HFFc6 (cell line): ENCODE measurements around the gene MTRF1. TPM values are rescaled to one million over a fixed set of nuclear protein-coding genes. Genes with fewer than 3 reads are reported as not detected.
"Not testable (repeated sequence)": the region's sequence is repeated elsewhere in the genome, so short reads cannot be mapped to it uniquely, and the experiment has no call there.

Experiments used
- DNase-seq: peaks from one replicate; pipeline ENCODE4 v3.0.0-alpha.2; 2018
- H3K27ac Mint-ChIP-seq: 2 replicates; pipeline ENCODE4 v1.8.0; 2020; ENCODE audit warnings: mild to moderate bottlenecking, mixed read lengths
- H3K27me3 Mint-ChIP-seq: 2 replicates; pipeline ENCODE4 v1.8.0; 2021; ENCODE audit warnings: mild to moderate bottlenecking, moderate library complexity, mixed read lengths; ENCODE audit not compliant: insufficient read depth
- H3K36me3 Mint-ChIP-seq: 2 replicates; pipeline ENCODE4 v1.8.0; 2021; ENCODE audit warnings: low read depth, mixed read lengths
- H3K4me1 Mint-ChIP-seq: 2 replicates; pipeline ENCODE4 v1.8.0; 2020; ENCODE audit warnings: low read depth, mixed read lengths
- H3K4me3 Mint-ChIP-seq: 2 replicates; pipeline ENCODE4 v1.8.0; 2020; ENCODE audit warnings: mild to moderate bottlenecking, moderate library complexity, mixed read lengths
- H3K9me3 Mint-ChIP-seq: 2 replicates; pipeline ENCODE4 v1.8.0; 2020; ENCODE audit warnings: mild to moderate bottlenecking, mixed read lengths
- CTCF ChIP-seq: fragments of 200-600 bp; sonication (generic); IDR thresholded peaks from 2 replicates; pipeline ENCODE4 v1.5.0; 2021; ENCODE audit warnings: antibody characterized with exemption, mild to moderate bottlenecking
- total RNA-seq, 6 experiments: library from RNA; stranded (reverse); fragmentation: NEBNext Ultra II Directional; extraction: Animal tissue kit (Norgen Biotek cat#: 25700); gene quantifications; 2 replicates in 1 of 6; 3 replicates in 5 of 6; pipeline ENCODE4 v1.2.3, GENCODE V29; 2021

MTRF1 gene
- total RNA-seq, 6 experiments from 2014 or later: 6.7 to 10.9 (median 9.3) TPM

- Mint-ChIP-seq H3K9me3 (peaks cover 16% of the 10 kb centered on the region; the same call in 1 of the 2 replicates), H3K36me3 (peaks cover 25% of the 10 kb centered on the region), H3K4me1 (peaks cover 30% of the 10 kb centered on the region), H3K27ac (no peak overlapping the region), H3K4me3 (no peak overlapping the region), H3K27me3 (peaks cover 3% of the 10 kb centered on the region; the same call in 1 of the 2 replicates)
- DNase-seq: no peak
- TF ChIP-seq CTCF: no peak
Measured at GRCh38 chr13:41289463-41289881, 26.1 kb upstream of the MTRF1 start.

- TF ChIP-seq CTCF: no peak
Measured at GRCh38 chr13:41286370-41286769, 23.0 kb upstream of the MTRF1 start.

GRCh38 chr13:41284512-41285288, 21.3 kb upstream of the MTRF1 start:
- H3K4me1 Mint-ChIP-seq: peaks cover 35% of the 10 kb centered on the region
- H3K9me3 Mint-ChIP-seq: peaks cover 8% of the 10 kb centered on the region; the same call in 1 of the 2 replicates
- peaks cover 3% of the 10 kb centered on the region; the same call in 1 of the 2 replicates for H3K27me3 Mint-ChIP-seq
- no peak for TF ChIP-seq CTCF
- peaks cover 18% of the 10 kb centered on the region for H3K36me3 Mint-ChIP-seq
- H3K4me3 Mint-ChIP-seq: peak overlapping the region; percentile 37
- peak; percentile 97 for DNase-seq
- H3K27ac Mint-ChIP-seq: peak overlapping the region; percentile 81

More at GRCh38 chr13:41286370-41286769, 23.0 kb upstream of the MTRF1 start:
- no peak for DNase-seq
- Mint-ChIP-seq H3K9me3 (peaks cover 8% of the 10 kb centered on the region; the same call in 1 of the 2 replicates), H3K27me3 (peaks cover 3% of the 10 kb centered on the region; the same call in 1 of the 2 replicates), H3K36me3 (peaks cover 19% of the 10 kb centered on the region), H3K27ac (no peak overlapping the region), H3K4me3 (no peak overlapping the region), H3K4me1 (peaks cover 35% of the 10 kb centered on the region)

- no peak for DNase-seq
- Mint-ChIP-seq H3K27ac (no peak overlapping the region), H3K9me3 (peaks cover 7% of the 10 kb centered on the region; the same call in 1 of the 2 replicates), H3K4me3 (no peak overlapping the region), H3K36me3 (peaks cover 8% of the 10 kb centered on the region; the same call in 1 of the 2 replicates), H3K27me3 (peaks cover 2% of the 10 kb centered on the region; the same call in 1 of the 2 replicates), H3K4me1 (peaks cover 32% of the 10 kb centered on the region)
- no peak for TF ChIP-seq CTCF
Measured at GRCh38 chr13:41282129-41282571, 18.8 kb upstream of the MTRF1 start.

GRCh38 chr13:41279156-41279555, 15.8 kb upstream of the MTRF1 start:
- not testable (repeated sequence) for H3K27ac Mint-ChIP-seq, H3K9me3 Mint-ChIP-seq, DNase-seq, H3K4me3 Mint-ChIP-seq, H3K36me3 Mint-ChIP-seq, H3K4me1 Mint-ChIP-seq, H3K27me3 Mint-ChIP-seq

GRCh38 chr13:41276824-41277223, 13.4 kb upstream of the MTRF1 start:
- peaks cover 6% of the 10 kb centered on the region; the same call in 1 of the 2 replicates for H3K36me3 Mint-ChIP-seq
- H3K9me3 Mint-ChIP-seq: no peaks in the 10 kb centered on the region
- no peak overlapping the region for H3K4me3 Mint-ChIP-seq
- no peak for DNase-seq
- H3K27me3 Mint-ChIP-seq: peaks cover 1% of the 10 kb centered on the region
- H3K4me1 Mint-ChIP-seq: no peaks in the 10 kb centered on the region
- TF ChIP-seq CTCF: no peak
- no peak overlapping the region for H3K27ac Mint-ChIP-seq
